Keratinocyte (primary cell): Measurements from ENCODE around the gene CEP170B. TPM values are rescaled to one million over a fixed set of nuclear protein-coding genes. Genes with fewer than 3 reads are reported as not detected.

Experiments used
- DNase-seq: peaks from one replicate; pipeline ENCODE4 v3.0.0-alpha.2; 2011; ENCODE audit warnings: low read depth, missing footprints, low spot score
- FAIRE-seq: peaks from 2 replicates; lab custom pipeline; 2011; peaks lifted over from hg19 to GRCh38; lab: Jason Lieb, UNC
- H2AFZ ChIP-seq: 2 replicates; pipeline ENCODE4 v1.6.0; 2012; ENCODE audit warnings: low read length, control low read depth, inconsistent platforms; ENCODE audit not compliant: control insufficient read depth
- H3K27ac ChIP-seq: 2 replicates; pipeline ENCODE4 v1.5.1; 2011; ENCODE audit warnings: low read length; ENCODE audit not compliant: control insufficient read depth, insufficient read depth
- H3K27me3 ChIP-seq: 3 replicates; pipeline ENCODE4 v1.6.0; 2011; ENCODE audit warnings: low read length; ENCODE audit not compliant: control insufficient read depth, insufficient read depth; ENCODE audit errors: extremely low read depth
- H3K36me3 ChIP-seq, 2 experiments: 2 replicates in 1 of 2; 3 replicates in 1 of 2; pipeline ENCODE4 v1.5.1; 2011; ENCODE audit warnings: low read length in 2 of 2, mild to moderate bottlenecking in 1 of 2; ENCODE audit not compliant: control insufficient read depth in 2 of 2, insufficient read depth in 2 of 2; ENCODE audit errors: extremely low read depth in 1 of 2
- H3K4me1 ChIP-seq: 3 replicates; pipeline ENCODE4 v1.5.1; 2011; ENCODE audit warnings: low read length; ENCODE audit not compliant: control insufficient read depth, insufficient read depth; ENCODE audit errors: extremely low read depth
- H3K4me2 ChIP-seq: 3 replicates; pipeline ENCODE4 v1.6.0; 2011; ENCODE audit warnings: low read depth, low read length; ENCODE audit not compliant: control insufficient read depth, insufficient read depth; ENCODE audit errors: extremely low read depth
- H3K4me3 ChIP-seq, 3 experiments: fragments of 200-600 bp in 1 of 3; sonication (generic) in 1 of 3; 2 replicates in 2 of 3; 3 replicates in 1 of 3; pipeline ENCODE4 v1.5.1; 2011 to 2016; ENCODE audit warnings: low read length in 3 of 3, mild to moderate bottlenecking in 3 of 3, control low read depth in 2 of 3, inconsistent platforms in 1 of 3, low read depth in 1 of 3, mixed read lengths in 1 of 3, mixed run types in 1 of 3, moderate library complexity in 1 of 3; ENCODE audit not compliant: control insufficient read depth in 2 of 3, insufficient read depth in 2 of 3; ENCODE audit errors: extremely low read depth in 1 of 3
- H3K79me2 ChIP-seq: 2 replicates; pipeline ENCODE4 v1.6.0; 2012; ENCODE audit warnings: low read length; ENCODE audit not compliant: control insufficient read depth, insufficient read depth
- H3K9ac ChIP-seq: 3 replicates; pipeline ENCODE4 v1.6.0; 2011; ENCODE audit warnings: low read length; ENCODE audit not compliant: control insufficient read depth, insufficient read depth; ENCODE audit errors: extremely low read depth
- H3K9me1 ChIP-seq: 3 replicates; pipeline ENCODE4 v1.6.0; 2011; ENCODE audit warnings: low read length; ENCODE audit not compliant: control insufficient read depth, insufficient read depth; ENCODE audit errors: extremely low read depth
- H3K9me3 ChIP-seq: 2 replicates; pipeline ENCODE4 v1.5.1; 2012; ENCODE audit warnings: low read depth, low read length; ENCODE audit not compliant: control insufficient read depth
- H4K20me1 ChIP-seq: 3 replicates; pipeline ENCODE4 v1.6.0; 2011; ENCODE audit warnings: low read length; ENCODE audit not compliant: control insufficient read depth, insufficient read depth; ENCODE audit errors: extremely low read depth
- EZH2 ChIP-seq: IDR thresholded peaks from one replicate; pipeline ENCODE4 v1.6.1; 2012; ENCODE audit warnings: inconsistent platforms, mild to moderate bottlenecking, low read length, moderate library complexity
- dilution Hi-C: fragments of 300-500 bp; cut with MboI; formaldehyde crosslinking; loops from one replicate; pipeline ENCODE4 v1.7.0; 2020; ENCODE audit warnings: low sequenced_read_pairs; ENCODE audit not compliant: extremely low pct_ligation_motif_present
- polyA plus RNA-seq, 5 experiments: library from polyadenylated mRNA; depleted of rRNA in 3 of 5; stranded (reverse) in 3 of 5; stranded (forward) in 1 of 5; unstranded in 1 of 5; fragments of >200 nt; gene quantifications; 1 replicate in 1 of 5; 2 replicates in 3 of 5; 3 replicates in 1 of 5; pipeline versions ENCODE4 v1.2.1 to v1.2.3, GENCODE V29; 2011 to 2012; ENCODE audit warnings: missing spikeins in 2 of 5, low read depth in 1 of 5, low replicate concordance in 1 of 5
- TF ChIP-seq, protein P1 (sequence below), 3 experiments: IDR thresholded peaks in 1 of 3; conservative IDR thresholded peaks in 1 of 3; optimal IDR thresholded peaks in 1 of 3; 2 replicates in 2 of 3; 3 replicates in 1 of 3; pipeline versions ENCODE3 to v1.5.1; 2011; ENCODE audit warnings: low read length in 3 of 3, mild to moderate bottlenecking in 3 of 3, moderate library complexity in 2 of 3, control low read depth in 1 of 3, inconsistent platforms in 1 of 3; ENCODE audit not compliant: insufficient read depth in 2 of 3; ENCODE audit errors: extremely low read depth in 1 of 3

CEP170B gene
- polyA plus RNA-seq, 1 donor (not counting 4 experiments of a cell fraction or from before 2014, with no cell fraction given): 8.7 TPM

DNA sequence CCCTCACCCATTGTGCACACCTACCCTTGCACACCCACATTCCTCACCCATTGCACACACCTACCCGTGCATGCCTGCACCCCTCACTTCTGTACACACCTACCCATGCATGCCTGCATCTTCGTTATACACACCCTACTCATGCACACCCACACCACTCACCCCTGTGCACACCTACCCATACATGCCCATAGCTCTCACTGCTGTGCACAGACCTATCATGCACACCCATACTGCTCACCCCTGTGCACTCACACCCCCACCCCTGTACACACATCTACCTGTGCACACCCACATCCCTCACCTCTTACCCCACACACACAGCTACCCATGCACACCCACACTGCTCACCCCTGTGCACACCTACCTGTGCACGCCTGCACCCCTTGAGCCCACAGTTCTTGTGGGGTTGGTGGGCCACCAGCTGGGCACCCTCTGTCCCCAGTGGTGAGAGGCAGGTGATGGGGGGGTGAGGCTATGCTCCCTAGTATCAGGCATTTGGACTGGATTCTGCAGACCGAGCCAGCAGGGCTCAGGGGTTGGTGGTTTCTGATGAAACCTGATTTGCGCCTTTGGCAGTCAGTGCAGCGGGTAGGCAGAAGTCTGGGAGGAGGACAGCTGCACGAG lies 15.6 kb downstream of the CEP170B start:
- no peak for FAIRE-seq
- TF ChIP-seq EZH2: no peak
- TF ChIP-seq, protein P1, sequence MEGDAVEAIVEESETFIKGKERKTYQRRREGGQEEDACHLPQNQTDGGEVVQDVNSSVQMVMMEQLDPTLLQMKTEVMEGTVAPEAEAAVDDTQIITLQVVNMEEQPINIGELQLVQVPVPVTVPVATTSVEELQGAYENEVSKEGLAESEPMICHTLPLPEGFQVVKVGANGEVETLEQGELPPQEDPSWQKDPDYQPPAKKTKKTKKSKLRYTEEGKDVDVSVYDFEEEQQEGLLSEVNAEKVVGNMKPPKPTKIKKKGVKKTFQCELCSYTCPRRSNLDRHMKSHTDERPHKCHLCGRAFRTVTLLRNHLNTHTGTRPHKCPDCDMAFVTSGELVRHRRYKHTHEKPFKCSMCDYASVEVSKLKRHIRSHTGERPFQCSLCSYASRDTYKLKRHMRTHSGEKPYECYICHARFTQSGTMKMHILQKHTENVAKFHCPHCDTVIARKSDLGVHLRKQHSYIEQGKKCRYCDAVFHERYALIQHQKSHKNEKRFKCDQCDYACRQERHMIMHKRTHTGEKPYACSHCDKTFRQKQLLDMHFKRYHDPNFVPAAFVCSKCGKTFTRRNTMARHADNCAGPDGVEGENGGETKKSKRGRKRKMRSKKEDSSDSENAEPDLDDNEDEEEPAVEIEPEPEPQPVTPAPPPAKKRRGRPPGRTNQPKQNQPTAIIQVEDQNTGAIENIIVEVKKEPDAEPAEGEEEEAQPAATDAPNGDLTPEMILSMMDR (optimal IDR thresholded peaks at IDR 0.05 in 1 of 3, IDR thresholded peaks at IDR 0.05 in 1 of 3, conservative IDR thresholded peaks at IDR 0.05 in 1 of 3; ENCODE audit: extremely low read depth in 1 of 3, insufficient read depth in 2 of 3, low read length in 3 of 3): no peak
- Histone ChIP-seq H3K9me3 (no peaks in the 10 kb centered on the region), H3K4me1 (peaks cover 6% of the 10 kb centered on the region), H3K9ac (no peak overlapping the region), H3K27ac (no peak overlapping the region), H4K20me1 (peaks cover 11% of the 10 kb centered on the region), H3K4me2 (no peak overlapping the region), H3K36me3 (peaks cover 31% of the 10 kb centered on the region in 2 experiments), H2AFZ (no peak overlapping the region), H3K4me3 (no peak overlapping the region), H3K79me2 (peaks cover 22% of the 10 kb centered on the region), H3K9me1 (peaks cover 4% of the 10 kb centered on the region), H3K27me3 (no peaks in the 10 kb centered on the region)
- dilution Hi-C loops: no loop called here
- no peak for DNase-seq

DNA sequence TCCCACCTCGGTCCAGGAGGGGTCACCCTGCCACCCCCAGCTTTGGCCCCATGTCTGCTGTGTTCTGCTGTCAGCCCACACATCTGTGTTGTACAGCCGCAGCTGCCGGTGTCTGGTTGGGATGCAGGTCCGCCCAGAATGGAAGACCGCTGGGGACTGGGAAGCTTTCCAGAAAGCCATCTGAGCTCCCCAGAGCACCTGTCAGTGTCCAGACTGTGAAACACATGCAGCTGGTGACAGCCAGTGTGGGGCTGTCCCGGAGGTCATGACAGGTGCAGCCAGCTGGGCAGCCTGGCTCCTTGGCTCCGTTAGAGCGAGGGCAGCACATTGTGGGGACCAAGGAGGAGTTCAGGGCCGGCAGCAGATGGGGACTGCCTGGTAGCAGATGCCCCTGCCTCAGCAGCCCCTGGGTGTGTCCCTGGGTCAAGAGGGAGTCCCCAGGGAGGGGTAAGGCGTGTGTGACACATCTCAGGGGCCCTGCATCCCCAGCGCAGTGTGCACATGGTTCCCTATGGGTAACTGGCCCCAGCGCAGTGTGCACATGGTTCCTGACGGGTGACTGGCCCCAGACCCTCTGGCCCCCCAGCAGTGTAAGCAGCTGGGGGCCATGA lies 16.4 kb downstream of the CEP170B start:
- FAIRE-seq: no peak
- no peak for DNase-seq
- H3K9ac ChIP-seq: no peak overlapping the region

More for the DNA sequence above, 16.4 kb downstream of the CEP170B start:
- Histone ChIP-seq H3K27ac (no peak overlapping the region), H3K27me3 (no peaks in the 10 kb centered on the region), H3K9me1 (peaks cover 3% of the 10 kb centered on the region), H4K20me1 (peaks cover 10% of the 10 kb centered on the region), H3K9me3 (no peaks in the 10 kb centered on the region), H2AFZ (no peak overlapping the region), H3K4me1 (peaks cover 6% of the 10 kb centered on the region), H3K79me2 (peaks cover 16% of the 10 kb centered on the region), H3K36me3 (peaks cover 30 to 32% of the 10 kb centered on the region in 2 experiments), H3K4me3 (no peak overlapping the region), H3K4me2 (no peak overlapping the region)
- TF ChIP-seq, protein P1 (optimal IDR thresholded peaks at IDR 0.05 in 1 of 3, IDR thresholded peaks at IDR 0.05 in 1 of 3, conservative IDR thresholded peaks at IDR 0.05 in 1 of 3; ENCODE audit: extremely low read depth in 1 of 3, insufficient read depth in 2 of 3, low read length in 3 of 3): no peak
- TF ChIP-seq EZH2: no peak
- dilution Hi-C loops: no loop called here
